GM21390 (cell line): Measurements from ENCODE around the gene PAX6.

Source experiments
- ATAC-seq: cut with Tn5 transposase; IDR thresholded peaks from one replicate; pipeline ENCODE4 v1.9.1; 2021; ENCODE audit not compliant: unreplicated experiment

Gene PAX6

GRCh38 chr11:31809541-31809856 is 1.6 kb downstream of the PAX6 start:
- no peak for ATAC-seq

GRCh38 chr11:31808721-31809540 is 2.2 kb downstream of the PAX6 start:
- no peak for ATAC-seq

- ATAC-seq: no peak
Measured at GRCh38 chr11:31807799-31808667, 3.1 kb downstream of the PAX6 start.

- ATAC-seq: no peak
Measured at GRCh38 chr11:31806928-31807798, 4.0 kb downstream of the PAX6 start.

GRCh38 chr11:31806186-31806927 is 4.8 kb downstream of the PAX6 start:
- ATAC-seq: no peak

- ATAC-seq: no peak
Measured at GRCh38 chr11:31805629-31806185, 5.4 kb downstream of the PAX6 start.

GRCh38 chr11:31805037-31805628 is 6.0 kb downstream of the PAX6 start:
- no peak for ATAC-seq

- no peak for ATAC-seq
Measured at GRCh38 chr11:31804312-31805036, 6.6 kb downstream of the PAX6 start.

- ATAC-seq: no peak
Measured at GRCh38 chr11:31803813-31804311, 7.3 kb downstream of the PAX6 start.

GRCh38 chr11:31802990-31803812 is 7.9 kb downstream of the PAX6 start:
- no peak for ATAC-seq

- no peak for ATAC-seq
Measured at GRCh38 chr11:31802609-31802989, 8.5 kb downstream of the PAX6 start.

- ATAC-seq: no peak
Measured at GRCh38 chr11:31802000-31802551, 9.0 kb downstream of the PAX6 start.

GRCh38 chr11:31801298-31801702 is 9.8 kb downstream of the PAX6 start:
- ATAC-seq: no peak

GRCh38 chr11:31800398-31801265 is 10.5 kb downstream of the PAX6 start:
- ATAC-seq: no peak

- ATAC-seq: no peak
Measured at GRCh38 chr11:31799435-31800397, 11.4 kb downstream of the PAX6 start.
